ENCODE data around the gene LDHA. TPM values are rescaled to one million over a fixed set of nuclear protein-coding genes. Genes with fewer than 3 reads are reported as not detected.

The LDHA gene
- total and polyA plus RNA-seq, 9 of the 15 experiments (the other 6 are each of a cell fraction or from before 2014, with no cell fraction given), result 535 to 3,001 (median 926) TPM

- Histone ChIP-seq H3K9me1 (ENCODE audit: control insufficient read depth, insufficient read depth, low read length) (no peaks in the 10 kb centered on the region), H3K27me3 (ENCODE audit: control insufficient read depth in 2 of 2, insufficient read depth in 2 of 2, low read length in 2 of 2) (no peaks in the 10 kb centered on the region), H3K4me1 (replicated peaks in 1 of 2; ENCODE audit: control insufficient read depth in 2 of 2, insufficient read depth in 2 of 2, low read length in 2 of 2) (peaks cover 0 to 7% of the 10 kb centered on the region in 2 experiments; a peak in 2 of 5 replicates), H2AFZ (ENCODE audit: low read depth, low read length) (no peak overlapping the region), H3K36me3 (ENCODE audit: control insufficient read depth, insufficient read depth, low read length) (peaks cover 8% of the 10 kb centered on the region; the same call in 1 of the 3 replicates), H3K79me2 (ENCODE audit: control insufficient read depth, insufficient read depth, low read length) (no peaks in the 10 kb centered on the region), H3K9ac (ENCODE audit: insufficient read depth in 1 of 2, low read depth in 2 of 2, low read length in 2 of 2) (no peak overlapping the region), H4K20me1 (replicated peaks; ENCODE audit: control insufficient read depth, insufficient read depth, low read length) (no peaks in the 10 kb centered on the region), H3K4me2 (ENCODE audit: insufficient read depth, low read length) (no peak overlapping the region), H3K9me3 (replicated peaks; ENCODE audit: control insufficient read depth, insufficient read depth, low read depth, low read length) (no peaks in the 10 kb centered on the region), H3K4me3 (no peak overlapping the region), H3K27ac (ENCODE audit: extremely low read depth, low read depth, low read length) (no peak overlapping the region)
- ChIA-PET POLR2A (interaction anchor here (1.3 to 5.1 kb wide), 2 partner anchors 11 to 22 kb away, joined by 5 to 21 read pairs; partner anchors contain the start of gene LDHA), CTCF (ENCODE audit: low intra/inter-chr PET ratio) (no interaction called here)
- BruUV-seq (replicated peaks), result no TSS peak
- in situ Hi-C loops (cut with MboI) (no loop called here), intact Hi-C loops (cut with micrococcal nuclease) (no loop called here)
- ATAC-seq (no peak), FAIRE-seq (no peak), DNase-seq (ENCODE audit: extremely low read depth in 1 of 4, low spot score in 3 of 4) (no peak)
- WGBS (ENCODE audit: insufficient coverage, low coverage, missing lambda C conversion rate), result 70% methylated on average over 2 of the region's 2 CpGs
- TF ChIP-seq SP2 (IDR thresholded peaks at IDR 0.05; ENCODE audit: extremely low read depth, low read depth, low read length, poor library complexity, severe bottlenecking) (no peak), NKRF (IDR thresholded peaks at IDR 0.05; ENCODE audit: borderline replicate concordance) (no peak), ZNF384 (IDR thresholded peaks at IDR 0.05; ENCODE audit: low read depth, low read length) (peak; percentile 38; the same call in 1 of the 2 replicates)
Measured at GRCh38 chr11:18372201-18372600, 22.2 kb upstream of the LDHA start.
